AG09309 (cell line): ENCODE data around the gene INPP5A.
A peak's percentile ranks its signal among the peaks of the same experiment; 100 is the strongest.

ENCODE experiments used
- DNase-seq: peaks from one replicate; pipeline ENCODE4 v3.0.0-alpha.2; 2010; ENCODE audit warnings: low read depth
- H3K4me3 ChIP-seq: 2 replicates; pipeline ENCODE4 v1.5.1; 2011; ENCODE audit warnings: mild to moderate bottlenecking, low read depth, low read length, moderate library complexity; ENCODE audit not compliant: control insufficient read depth
- CTCF ChIP-seq: IDR thresholded peaks from 2 replicates; pipeline ENCODE4 v1.5.1; 2011; ENCODE audit warnings: mild to moderate bottlenecking, low read depth, low read length, inconsistent platforms; ENCODE audit not compliant: insufficient read depth, control insufficient read depth; ENCODE audit errors: missing control alignments

INPP5A gene

GRCh38 chr10:132534391-132535064, 3.1 kb upstream of the INPP5A start:
- no peak for TF ChIP-seq CTCF
- H3K4me3 ChIP-seq = no peak overlapping the region
- DNase-seq = no peak

- H3K4me3 ChIP-seq = no peak overlapping the region
- TF ChIP-seq CTCF = no peak
- no peak for DNase-seq
These were observed 2.4 kb upstream of the INPP5A start for GRCh38 chr10:132535065-132535651.

- peak overlapping the region; percentile 53 for H3K4me3 ChIP-seq
- TF ChIP-seq CTCF = no peak
- DNase-seq = no peak
These were observed 1.2 kb upstream of the INPP5A start for GRCh38 chr10:132536241-132536876.

GRCh38 chr10:132536877-132537683, 507 bp upstream of the INPP5A start:
- H3K4me3 ChIP-seq = peak overlapping the region; percentile 53

GRCh38 chr10:132538031-132538789, 623 bp downstream of the INPP5A start:
- DNase-seq = no peak
- no peak for TF ChIP-seq CTCF
- peak overlapping the region; percentile 93 for H3K4me3 ChIP-seq

More at GRCh38 chr10:132536877-132537683, 507 bp upstream of the INPP5A start:
- TF ChIP-seq CTCF = no peak
- DNase-seq = peak; percentile 95
